ENCODE results near the gene NFIX. TPM values are rescaled to one million over a fixed set of nuclear protein-coding genes. Genes with fewer than 3 reads are reported as not detected.

The NFIX gene
- total and polyA plus RNA-seq, 2 of the 13 experiments (the other 11 are each of a cell fraction or from before 2014, with no cell fraction given): 3.4 to 5.4 TPM

GRCh38 chr19:12983542-12984142 is 11.6 kb upstream of the NFIX start (continued):
- TF ChIP-seq DBP (CRISPR knock-in tag; IDR thresholded peaks at IDR 0.05; ENCODE audit: not compliant biosample characterization) (no peak), THAP11 (CRISPR knock-in tag; IDR thresholded peaks at IDR 0.05) (peak; percentile 58), AKAP8 (CRISPR knock-in tag; IDR thresholded peaks at IDR 0.05) (no peak), ZNF563 (CRISPR knock-in tag; IDR thresholded peaks at IDR 0.05) (no peak), HOXA3 (CRISPR knock-in tag; IDR thresholded peaks at IDR 0.05) (peak; percentile 70; the same call in 1 of the 2 replicates), BHLHE40 (IDR thresholded peaks at IDR 0.05; ENCODE audit: low read length) (peak; percentile 89), ZNF841 (CRISPR knock-in tag; IDR thresholded peaks at IDR 0.05; ENCODE audit: borderline replicate concordance) (no peak), ZNF775 (CRISPR knock-in tag; IDR thresholded peaks at IDR 0.05; ENCODE audit: borderline replicate concordance) (no peak), SRSF9 (IDR thresholded peaks at IDR 0.05; ENCODE audit: borderline replicate concordance, insufficient read depth, low read depth, low read length, poor library complexity, severe bottlenecking) (no peak), NFKB2 (CRISPR knock-in tag; IDR thresholded peaks at IDR 0.05; ENCODE audit: borderline replicate concordance) (0 out of 2 replicates have a peak, but pooled peaks have one; percentile 7), GPN1 (CRISPR knock-in tag; IDR thresholded peaks at IDR 0.05; ENCODE audit: borderline replicate concordance) (no peak), KAT2B (IDR thresholded peaks at IDR 0.05; ENCODE audit: borderline replicate concordance, low read depth, low read length) (no peak), BCLAF1 (IDR thresholded peaks at IDR 0.05) (no peak), IRF2 (CRISPR knock-in tag; IDR thresholded peaks at IDR 0.05) (0 out of 2 replicates have a peak, but pooled peaks have one; percentile 26), SNAPC2 (CRISPR knock-in tag; IDR thresholded peaks at IDR 0.05) (no peak), KDM3A (CRISPR knock-in tag; IDR thresholded peaks at IDR 0.05; ENCODE audit: low read depth) (0 out of 2 replicates have a peak, but pooled peaks have one; percentile 34), ZNF746 (CRISPR knock-in tag; IDR thresholded peaks at IDR 0.05) (no peak), ATF3 (CRISPR knock-in tag; IDR thresholded peaks at IDR 0.05) (peak; percentile 68), TMF1 (CRISPR knock-in tag; IDR thresholded peaks at IDR 0.05; ENCODE audit: low read depth) (no peak), NFRKB (IDR thresholded peaks at IDR 0.05) (no peak), ATF4 (CRISPR knock-in tag; IDR thresholded peaks at IDR 0.05) (peak in 1 of 2 experiments; percentile 96; a peak in 2 of 4 replicates)
